AG09319 (cell line): Measurements from ENCODE around the gene AMMECR1.

Experiments
- DNase-seq: peaks from one replicate; pipeline ENCODE4 v3.0.0-alpha.2; 2010; ENCODE audit warnings: low read depth; ENCODE audit errors: extremely low read depth
- CTCF ChIP-seq: IDR thresholded peaks from 2 replicates; pipeline ENCODE4 v1.5.1; 2011; ENCODE audit warnings: low read depth, mild to moderate bottlenecking, inconsistent platforms, low read length, moderate library complexity

AMMECR1 gene

GRCh38 chrX:110280954-110281353 lies 36.9 kb downstream of the AMMECR1 start:
- DNase-seq: peak; percentile 41
- TF ChIP-seq CTCF: no peak

GRCh38 chrX:110277609-110278008 lies 40.3 kb downstream of the AMMECR1 start:
- TF ChIP-seq CTCF: no peak
- DNase-seq: no peak

- DNase-seq: no peak
- TF ChIP-seq CTCF: no peak
These were observed 41.1 kb downstream of the AMMECR1 start for GRCh38 chrX:110276778-110277177.

GRCh38 chrX:110268886-110269285 lies 49.0 kb downstream of the AMMECR1 start:
- TF ChIP-seq CTCF: no peak
- no peak for DNase-seq

GRCh38 chrX:110268395-110268794 lies 49.5 kb downstream of the AMMECR1 start:
- no peak for DNase-seq

GRCh38 chrX:110267874-110268273 lies 50.0 kb downstream of the AMMECR1 start:
- TF ChIP-seq CTCF: no peak
- no peak for DNase-seq

More at GRCh38 chrX:110268395-110268794, 49.5 kb downstream of the AMMECR1 start:
- TF ChIP-seq CTCF: no peak

GRCh38 chrX:110265661-110266060 lies 52.2 kb downstream of the AMMECR1 start:
- no peak for TF ChIP-seq CTCF
- DNase-seq: no peak
